Middle frontal gyrus (tissue), 1 donor: ENCODE results near the gene SLC45A1.

ENCODE experiments used
- DNase-seq: peaks from one replicate; pipeline ENCODE4 v3.0.0-alpha.2; 2015; ENCODE audit warnings: low spot score; ENCODE audit errors: extremely low spot score

Gene SLC45A1

GRCh38 chr1:8311068-8311718 is 6.7 kb upstream of the SLC45A1 start:
- no peak for DNase-seq

- DNase-seq, result no peak
Observed at GRCh38 chr1:8312235-8313218, 5.4 kb upstream of the SLC45A1 start.

- no peak for DNase-seq
Observed at GRCh38 chr1:8313231-8313630, 4.7 kb upstream of the SLC45A1 start.

DNA sequence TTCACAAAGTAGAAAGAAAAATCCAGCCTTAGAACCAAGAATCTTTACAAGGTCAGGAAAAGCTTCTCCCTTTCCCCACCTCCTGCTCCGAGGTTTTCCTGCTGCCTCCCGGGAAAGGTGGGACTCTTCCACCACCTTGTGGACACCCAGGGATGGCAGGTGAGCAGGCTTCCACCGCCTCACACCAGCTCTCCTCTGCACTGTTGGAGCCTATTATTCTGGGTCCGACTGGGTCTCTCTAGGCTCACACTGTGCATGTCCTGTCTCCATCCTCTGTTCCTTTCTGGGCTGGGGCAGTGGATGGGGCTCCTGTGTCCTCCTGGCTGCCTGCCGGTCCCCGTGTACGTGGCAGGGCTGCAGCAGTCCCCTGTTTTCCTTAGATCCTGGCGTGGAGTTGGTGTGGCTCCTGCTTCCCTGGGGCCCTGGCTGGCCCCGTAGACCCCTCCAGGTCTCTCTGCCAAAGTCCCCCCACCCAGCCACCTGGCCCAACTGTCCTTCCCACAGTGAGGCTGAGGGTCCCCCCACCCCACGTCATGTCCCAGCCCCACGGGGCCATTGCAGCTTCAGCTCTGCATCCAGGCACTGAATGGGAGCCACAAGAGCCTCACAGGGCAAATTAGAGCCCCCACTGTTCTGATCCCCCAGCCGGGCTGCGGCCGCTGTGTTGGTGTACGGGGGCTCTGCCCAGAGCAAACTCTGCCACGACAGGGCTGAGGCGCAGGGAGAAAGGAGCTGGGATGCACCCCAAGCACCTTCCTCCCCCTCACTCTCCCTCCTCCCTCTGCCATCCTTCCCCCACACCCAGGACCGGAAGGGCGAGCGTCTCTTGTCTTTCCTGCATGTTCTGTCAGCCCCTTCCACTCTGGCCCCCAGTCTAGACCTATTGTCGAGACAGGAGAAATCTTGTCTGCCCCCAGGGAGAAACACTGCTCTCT is 3.3 kb upstream of the SLC45A1 start:
- peak; percentile 71 for DNase-seq

DNA sequence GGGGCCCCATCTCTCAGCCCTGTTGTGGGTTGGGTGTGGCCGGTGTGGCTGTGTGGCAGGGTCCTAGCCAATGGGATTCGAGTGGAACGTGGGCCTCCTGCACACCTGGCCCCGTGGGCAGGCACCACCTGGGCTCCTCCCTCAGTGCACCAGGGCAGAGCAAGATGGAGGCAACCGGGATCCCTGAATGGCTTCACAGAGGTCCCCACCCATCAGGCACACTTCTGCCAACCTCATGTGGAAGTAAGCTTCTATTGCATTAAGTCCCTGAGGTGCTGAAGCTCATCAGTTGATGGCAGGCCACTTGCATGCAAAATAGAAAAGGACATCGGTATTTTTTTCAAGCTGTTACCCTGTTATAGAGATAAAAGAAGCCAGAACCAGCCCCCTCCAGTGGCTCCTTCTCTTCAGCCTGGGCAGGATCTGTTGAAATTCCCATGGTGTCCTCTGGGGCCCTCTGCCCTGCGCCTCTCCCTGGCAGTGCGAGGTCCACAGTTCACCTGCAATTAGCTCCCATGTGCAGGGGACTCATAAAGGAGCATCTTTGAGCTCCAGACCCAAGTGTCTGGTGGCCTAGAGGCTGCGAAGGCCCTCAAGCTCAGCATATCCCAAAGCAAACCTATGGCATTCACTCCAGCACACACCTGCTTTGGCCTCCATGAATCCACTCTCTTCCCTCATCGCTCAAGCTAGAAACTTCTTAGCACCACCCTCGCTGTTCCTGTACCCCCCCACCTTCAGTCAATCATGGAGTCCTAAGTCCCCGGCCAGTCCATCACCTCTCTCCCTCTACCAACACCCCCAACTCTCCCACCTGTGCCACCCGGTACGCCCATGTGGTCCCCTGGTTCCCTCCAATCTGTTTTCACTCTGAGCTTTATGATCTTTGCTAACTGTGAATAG is 2.1 kb upstream of the SLC45A1 start:
- DNase-seq, result no peak

DNA sequence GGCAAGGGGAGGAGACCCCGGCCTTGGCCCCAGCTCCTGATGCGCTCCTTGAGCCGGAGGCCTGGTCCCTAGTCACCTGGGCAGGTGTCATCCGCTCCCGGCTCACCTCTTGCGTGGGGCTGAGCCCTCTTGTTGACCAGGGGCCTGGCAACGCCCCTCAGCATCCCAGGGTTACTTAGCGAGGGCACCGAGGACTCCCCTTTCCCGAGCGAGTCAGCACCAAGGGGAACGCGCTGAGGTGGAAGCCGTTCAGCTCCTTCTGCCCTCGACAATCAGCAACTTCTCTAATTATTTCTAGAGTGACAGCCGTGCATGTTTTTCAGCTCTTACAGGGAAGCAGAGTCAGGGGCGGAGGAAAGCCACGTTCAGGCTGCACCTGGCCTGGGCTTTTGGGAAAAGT is 522 bp downstream of the SLC45A1 start:
- DNase-seq, result no peak

- no peak for DNase-seq
Observed at GRCh38 chr1:8321612-8322011, 3.7 kb downstream of the SLC45A1 start.

- no peak for DNase-seq
Observed at GRCh38 chr1:8323706-8324105, 5.8 kb downstream of the SLC45A1 start.

- DNase-seq, result no peak
Observed at GRCh38 chr1:8324176-8324810, 6.4 kb downstream of the SLC45A1 start.

- DNase-seq, result no peak
Observed at GRCh38 chr1:8325771-8326170, 7.9 kb downstream of the SLC45A1 start.

DNA sequence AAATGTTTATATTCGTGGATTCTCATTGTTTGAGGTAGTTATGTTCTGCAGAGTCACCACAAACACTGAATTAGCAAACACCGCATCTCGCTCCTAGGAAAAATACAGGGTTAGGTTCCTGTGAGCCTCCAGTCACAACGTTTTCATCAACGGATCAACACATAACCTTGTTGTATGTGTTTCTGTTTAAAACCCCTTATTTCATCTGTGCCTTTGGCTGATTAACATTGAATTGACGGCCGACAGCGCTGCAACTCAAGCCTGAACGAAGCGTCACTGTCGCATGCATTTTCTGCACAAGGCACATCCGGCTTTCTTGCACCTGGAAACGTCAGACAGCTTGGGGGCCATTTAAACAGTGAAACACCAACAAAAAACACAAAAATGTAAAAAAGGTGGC is 8.4 kb downstream of the SLC45A1 start:
- DNase-seq, result no peak

GRCh38 chr1:8328271-8328670 is 10.4 kb downstream of the SLC45A1 start:
- no peak for DNase-seq

- no peak for DNase-seq
Observed at GRCh38 chr1:8329439-8329838, 11.5 kb downstream of the SLC45A1 start.

DNA sequence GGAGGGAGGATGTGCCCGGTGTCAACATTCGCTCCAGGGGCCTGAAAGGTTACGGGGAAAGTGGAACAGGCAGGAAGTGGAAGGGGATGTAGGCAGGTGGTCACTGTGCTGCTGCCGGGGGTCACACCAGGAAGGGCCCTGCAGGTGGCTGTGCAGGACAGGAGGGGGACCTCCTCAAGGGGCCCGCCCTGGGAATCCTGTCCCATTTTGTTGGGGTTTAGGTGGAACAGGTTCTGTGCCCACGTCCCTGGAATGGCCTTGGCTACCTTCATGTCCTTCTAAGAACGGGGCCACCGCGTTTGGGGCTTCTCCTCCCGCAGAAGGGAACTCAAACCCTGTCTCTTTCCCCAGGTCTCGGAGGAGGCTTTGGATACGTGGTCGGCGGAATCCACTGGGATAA is 11.9 kb downstream of the SLC45A1 start:
- no peak for DNase-seq

DNA sequence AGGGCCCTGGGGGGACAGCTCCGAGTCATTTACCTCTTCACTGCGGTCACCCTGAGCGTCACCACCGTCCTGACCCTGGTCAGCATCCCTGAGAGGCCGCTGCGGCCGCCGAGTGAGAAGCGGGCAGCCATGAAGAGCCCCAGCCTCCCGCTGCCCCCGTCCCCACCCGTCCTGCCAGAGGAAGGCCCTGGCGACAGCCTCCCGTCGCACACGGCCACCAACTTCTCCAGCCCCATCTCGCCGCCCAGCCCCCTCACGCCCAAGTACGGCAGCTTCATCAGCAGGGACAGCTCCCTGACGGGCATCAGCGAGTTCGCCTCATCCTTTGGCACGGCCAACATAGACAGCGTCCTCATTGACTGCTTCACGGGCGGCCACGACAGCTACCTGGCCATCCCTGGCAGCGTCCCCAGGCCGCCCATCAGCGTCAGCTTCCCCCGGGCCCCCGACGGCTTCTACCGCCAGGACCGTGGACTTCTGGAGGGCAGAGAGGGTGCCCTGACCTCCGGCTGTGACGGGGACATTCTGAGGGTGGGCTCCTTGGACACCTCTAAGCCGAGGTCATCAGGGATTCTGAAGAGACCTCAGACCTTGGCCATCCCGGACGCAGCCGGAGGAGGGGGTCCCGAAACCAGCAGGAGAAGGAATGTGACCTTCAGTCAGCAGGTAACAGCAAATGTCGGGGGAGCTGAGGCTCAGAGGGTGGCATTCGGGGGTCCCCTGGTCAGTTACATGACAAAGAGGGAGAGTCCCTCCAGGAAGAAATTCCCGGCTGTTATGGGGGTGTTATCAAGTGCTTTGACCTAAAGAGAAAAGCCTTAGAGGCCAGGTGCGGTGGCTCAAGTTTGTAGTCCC is 12.6 kb downstream of the SLC45A1 start:
- no peak for DNase-seq

GRCh38 chr1:8332806-8333205 is 14.9 kb downstream of the SLC45A1 start:
- no peak for DNase-seq

DNA sequence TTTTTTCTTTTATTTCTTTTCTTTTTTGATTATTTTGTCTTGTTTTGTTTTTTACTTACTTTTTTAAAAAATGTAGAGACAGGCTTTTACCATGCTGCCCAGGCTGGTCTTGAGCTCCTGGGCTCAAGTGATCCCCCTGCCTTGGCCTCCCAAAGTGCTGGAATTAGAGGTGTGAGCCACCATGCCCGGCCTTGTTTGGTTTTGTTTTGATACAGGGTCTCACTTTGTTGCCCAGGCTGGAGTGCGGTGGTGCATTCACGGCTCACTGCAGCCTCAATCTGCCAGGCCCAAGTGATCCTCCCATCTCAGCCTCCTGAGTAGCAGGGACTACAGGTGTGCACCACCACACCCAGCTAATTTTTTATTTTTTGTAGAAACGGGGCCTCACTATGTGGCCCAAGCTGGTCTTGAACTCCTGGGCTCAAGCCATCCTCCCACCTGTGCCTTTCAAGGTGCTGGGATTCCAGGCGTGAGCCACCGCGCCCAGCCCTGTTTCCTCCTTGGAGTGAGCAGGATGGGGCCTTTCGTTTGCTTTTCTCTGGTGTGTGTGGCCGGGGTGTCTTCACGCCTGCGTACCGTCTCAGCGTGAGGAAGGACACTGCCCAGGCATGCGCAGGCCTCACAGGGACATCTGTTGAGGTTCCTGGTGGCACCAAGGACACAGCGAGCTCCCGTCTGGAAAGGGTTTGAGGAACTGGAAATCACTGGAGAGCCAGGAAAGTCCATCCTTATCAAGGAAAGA is 15.5 kb downstream of the SLC45A1 start:
- DNase-seq, result no peak

- no peak for DNase-seq
Observed at GRCh38 chr1:8334106-8334851, 16.4 kb downstream of the SLC45A1 start.
